HL-60 (cell line): ENCODE measurements around the gene GCK.

Experiments
- CTCF ChIP-seq: IDR thresholded peaks from one replicate; pipeline ENCODE4 v1.5.1; 2011; ENCODE audit warnings: low read length, control low read depth, inconsistent platforms; ENCODE audit not compliant: insufficient read depth
- GABPA ChIP-seq: IDR thresholded peaks from 2 replicates; pipeline ENCODE4 v1.6.1; 2012; ENCODE audit warnings: low read depth
- POLR2AphosphoS5 ChIP-seq: IDR thresholded peaks from 2 replicates; pipeline ENCODE4 v1.6.1; 2012; ENCODE audit warnings: low read depth
- REST ChIP-seq: IDR thresholded peaks from 2 replicates; pipeline ENCODE4 v1.6.1; 2012; ENCODE audit warnings: low read depth; ENCODE audit not compliant: insufficient replicate concordance
- SPI1 ChIP-seq: IDR thresholded peaks from 2 replicates; pipeline ENCODE4 v1.6.1; 2012; ENCODE audit warnings: low read depth, mild to moderate bottlenecking, borderline replicate concordance

GRCh38 chr7:44189286-44189992 is at the start of gene GCK:
- no peak for TF ChIP-seq SPI1
- no peak for TF ChIP-seq CTCF
- TF ChIP-seq REST, result no peak
- TF ChIP-seq POLR2AphosphoS5, result no peak
- TF ChIP-seq GABPA, result no peak
